Measurements from ENCODE around the gene FARS2.

Gene FARS2

GRCh38 chr6:5260661-5261544 is at the start of gene FARS2, which contains the start of gene LYRM4:
TSS of gene FARS2 (plus strand) at chr6:5261513.
TSS of gene LYRM4 (minus strand) at chr6:5260950. CDS start at chr6:5260733, 217 bp downstream.
- ATAC-seq: peak; percentile 75 to 83

- no peak for ATAC-seq
These were observed 47.5 kb upstream of the FARS2 start for GRCh38 chr6:5213836-5214235.

- ATAC-seq: no peak
These were observed 46.7 kb upstream of the FARS2 start for GRCh38 chr6:5214570-5215052.

GRCh38 chr6:5215159-5215558 is 46.2 kb upstream of the FARS2 start:
- ATAC-seq: no peak

- no peak for ATAC-seq
These were observed 45.5 kb upstream of the FARS2 start for GRCh38 chr6:5215799-5216198.

GRCh38 chr6:5217356-5217755 is 44.0 kb upstream of the FARS2 start:
- ATAC-seq: no peak

GRCh38 chr6:5219011-5219691 is 42.2 kb upstream of the FARS2 start:
- no peak for ATAC-seq

GRCh38 chr6:5220443-5220842 is 40.9 kb upstream of the FARS2 start:
- no peak for ATAC-seq

- ATAC-seq: no peak
These were observed 38.0 kb upstream of the FARS2 start for GRCh38 chr6:5223309-5223708.

GRCh38 chr6:5229356-5229755 is 32.0 kb upstream of the FARS2 start:
- ATAC-seq: no peak

GRCh38 chr6:5230081-5230480 is 31.2 kb upstream of the FARS2 start:
- no peak for ATAC-seq

GRCh38 chr6:5231289-5231688 is 30.0 kb upstream of the FARS2 start:
- ATAC-seq: no peak

GRCh38 chr6:5234874-5235273 is 26.4 kb upstream of the FARS2 start:
- no peak for ATAC-seq

- ATAC-seq: no peak
These were observed 25.5 kb upstream of the FARS2 start for GRCh38 chr6:5235830-5236229.

- no peak for ATAC-seq
These were observed 23.5 kb upstream of the FARS2 start for GRCh38 chr6:5237805-5238204.

- ATAC-seq: no peak
These were observed 23.0 kb upstream of the FARS2 start for GRCh38 chr6:5238336-5238735.

GRCh38 chr6:5241252-5241651 is 20.1 kb upstream of the FARS2 start:
- ATAC-seq: no peak

GRCh38 chr6:5243069-5243468 is 18.2 kb upstream of the FARS2 start:
- ATAC-seq: no peak

- ATAC-seq: no peak
These were observed 14.9 kb upstream of the FARS2 start for GRCh38 chr6:5246141-5247097.

GRCh38 chr6:5247201-5247600 is 14.1 kb upstream of the FARS2 start:
- ATAC-seq: no peak

- ATAC-seq: no peak
These were observed 12.8 kb upstream of the FARS2 start for GRCh38 chr6:5248302-5249098.

Data from activated CD4-positive, CD25-positive, alpha-beta regulatory T cell treated with anti-CD3 and anti-CD28 coated beads, Interleukin-2, amount 50 U/mL, for 24 hours (primary cell).